Measurements from ENCODE around the gene ATF4. TPM values are rescaled to one million over a fixed set of nuclear protein-coding genes. Genes with fewer than 3 reads are reported as not detected.

ATF4 gene
- total and polyA plus RNA-seq, 4 donors = 179 to 882 (median 410) TPM

- H3K4me3 ChIP-seq = no peak overlapping the region
- ATAC-seq (ENCODE audit: insufficient read depth, low FRiP score) = no peak
- peaks cover 0 to 56% (median 22%) of the 10 kb centered on the region in 5 donors for H3K4me1 ChIP-seq (ENCODE audit: control insufficient read depth in 5 of 5, insufficient read depth in 5 of 5, low read length in 5 of 5)
- 77 to 93% methylated on average over 9 of the region's 9 CpGs for WGBS, 2 donors
- DNase-seq = no peak
- peaks cover 0 to 3% (median 0%) of the 10 kb centered on the region in 4 donors for H3K36me3 ChIP-seq (ENCODE audit: control insufficient read depth in 4 of 4, insufficient read depth in 4 of 4, low read length in 4 of 4)
- no peak overlapping the region for H3K27ac ChIP-seq (ENCODE audit: low read depth in 1 of 2, low read length in 1 of 2)
- no peak for TF ChIP-seq CTCF (IDR thresholded peaks at IDR 0.05; ENCODE audit: control extremely low read depth, extremely low read depth)
- no peaks in the 10 kb centered on the region for H3K9me3 ChIP-seq (ENCODE audit: control insufficient read depth in 4 of 4, insufficient read depth in 3 of 4, low read length in 3 of 4)
- no peaks in the 10 kb centered on the region for H3K27me3 ChIP-seq (ENCODE audit: control insufficient read depth in 3 of 3, insufficient read depth in 3 of 3, low read length in 2 of 3)
- no peak overlapping the region for H3K9ac ChIP-seq (ENCODE audit: insufficient read depth in 1 of 2, low read length in 2 of 2)
These were observed 45.0 kb upstream of the ATF4 start for GRCh38 chr22:39475337-39475736.

GRCh38 chr22:39475902-39476301 is 44.5 kb upstream of the ATF4 start:
- ATAC-seq (ENCODE audit: insufficient read depth, low FRiP score) (no peak), DNase-seq (no peak)
- H3K36me3 ChIP-seq (ENCODE audit: control insufficient read depth in 4 of 4, insufficient read depth in 4 of 4, low read length in 4 of 4) = peaks cover 0 to 3% (median 0%) of the 10 kb centered on the region in 4 donors
- H3K27me3 ChIP-seq (ENCODE audit: control insufficient read depth in 3 of 3, insufficient read depth in 3 of 3, low read length in 2 of 3) = no peaks in the 10 kb centered on the region
- WGBS, 2 donors = 83 to 90% methylated on average over 3 of the region's 3 CpGs
- no peak overlapping the region for H3K9ac ChIP-seq (ENCODE audit: insufficient read depth in 1 of 2, low read length in 2 of 2)
- no peak for TF ChIP-seq CTCF (IDR thresholded peaks at IDR 0.05; ENCODE audit: control extremely low read depth, extremely low read depth)
- H3K9me3 ChIP-seq (ENCODE audit: control insufficient read depth in 4 of 4, insufficient read depth in 3 of 4, low read length in 3 of 4) = no peaks in the 10 kb centered on the region
- no peak overlapping the region for H3K27ac ChIP-seq (ENCODE audit: low read depth in 1 of 2, low read length in 1 of 2)
- peaks cover 0 to 50% (median 16%) of the 10 kb centered on the region in 5 donors for H3K4me1 ChIP-seq (ENCODE audit: control insufficient read depth in 5 of 5, insufficient read depth in 5 of 5, low read length in 5 of 5)
- no peak overlapping the region for H3K4me3 ChIP-seq

- ATAC-seq (ENCODE audit: insufficient read depth, low FRiP score) (no peak), DNase-seq (no peak)
- Histone ChIP-seq H3K27ac (ENCODE audit: low read depth in 1 of 2, low read length in 1 of 2) (no peak overlapping the region), H3K4me1 (ENCODE audit: control insufficient read depth in 5 of 5, insufficient read depth in 5 of 5, low read length in 5 of 5) (peaks cover 0 to 42% (median 10%) of the 10 kb centered on the region in 5 donors), H3K4me3 (no peak overlapping the region), H3K9ac (ENCODE audit: insufficient read depth in 1 of 2, low read length in 2 of 2) (no peak overlapping the region), H3K27me3 (ENCODE audit: control insufficient read depth in 3 of 3, insufficient read depth in 3 of 3, low read length in 2 of 3) (no peaks in the 10 kb centered on the region), H3K9me3 (ENCODE audit: control insufficient read depth in 4 of 4, insufficient read depth in 3 of 4, low read length in 3 of 4) (no peaks in the 10 kb centered on the region), H3K36me3 (ENCODE audit: control insufficient read depth in 4 of 4, insufficient read depth in 4 of 4, low read length in 4 of 4) (peaks cover 0 to 5% (median 0%) of the 10 kb centered on the region in 4 donors)
- WGBS, 2 donors = 85 to 87% methylated on average over 13 of the region's 13 CpGs
- TF ChIP-seq CTCF (IDR thresholded peaks at IDR 0.05; ENCODE audit: control extremely low read depth, extremely low read depth) = no peak
These were observed 43.7 kb upstream of the ATF4 start for GRCh38 chr22:39476664-39477063.

GRCh38 chr22:39477542-39477941 is 42.8 kb upstream of the ATF4 start:
- H3K27ac ChIP-seq (ENCODE audit: low read depth in 1 of 2, low read length in 1 of 2) = no peak overlapping the region
- WGBS, 2 donors = 92 to 95% methylated on average over 9 of the region's 9 CpGs
- no peak for TF ChIP-seq CTCF (IDR thresholded peaks at IDR 0.05; ENCODE audit: control extremely low read depth, extremely low read depth)
- no peaks in the 10 kb centered on the region for H3K9me3 ChIP-seq (ENCODE audit: control insufficient read depth in 4 of 4, insufficient read depth in 3 of 4, low read length in 3 of 4)
- DNase-seq (no peak), ATAC-seq (ENCODE audit: insufficient read depth, low FRiP score) (no peak)
- peaks cover 0 to 34% (median 2%) of the 10 kb centered on the region in 5 donors for H3K4me1 ChIP-seq (ENCODE audit: control insufficient read depth in 5 of 5, insufficient read depth in 5 of 5, low read length in 5 of 5)
- peaks cover 0 to 5% (median 0%) of the 10 kb centered on the region in 4 donors for H3K36me3 ChIP-seq (ENCODE audit: control insufficient read depth in 4 of 4, insufficient read depth in 4 of 4, low read length in 4 of 4)
- H3K27me3 ChIP-seq (ENCODE audit: control insufficient read depth in 3 of 3, insufficient read depth in 3 of 3, low read length in 2 of 3) = no peaks in the 10 kb centered on the region
- no peak overlapping the region for H3K4me3 ChIP-seq
- H3K9ac ChIP-seq (ENCODE audit: insufficient read depth in 1 of 2, low read length in 2 of 2) = no peak overlapping the region

Data from lung (tissue), 12 donors.